Liver (tissue), 9 donors: Measurements from ENCODE around the gene PXDN. TPM values are rescaled to one million over a fixed set of nuclear protein-coding genes. Genes with fewer than 3 reads are reported as not detected.

Experiments used
- DNase-seq: peaks from one replicate; pipeline ENCODE4 v3.0.0-alpha.2; 2017; ENCODE audit warnings: low spot score
- H3K27ac ChIP-seq, 2 donors: one replicate each; pipeline ENCODE4 v1.7.0; 2013; ENCODE audit warnings: inconsistent platforms in 2 of 2, low read length in 2 of 2, control low read depth in 1 of 2, low read depth in 1 of 2, mild to moderate bottlenecking in 1 of 2
- H3K27me3 ChIP-seq, 4 donors: one replicate each; pipeline versions ENCODE4 v1.6.1 to v1.7.0; 2013; ENCODE audit warnings: low read length in 3 of 4, inconsistent platforms in 1 of 4, mild to moderate bottlenecking in 1 of 4, moderate library complexity in 1 of 4; ENCODE audit not compliant: control insufficient read depth in 4 of 4, insufficient read depth in 4 of 4
- H3K36me3 ChIP-seq, 4 donors: one replicate each; pipeline versions ENCODE4 v1.6.1 to v1.7.0; 2013; ENCODE audit warnings: low read length in 3 of 4, mild to moderate bottlenecking in 3 of 4, low read depth in 1 of 4, moderate library complexity in 1 of 4; ENCODE audit not compliant: control insufficient read depth in 4 of 4, insufficient read depth in 3 of 4
- H3K4me1 ChIP-seq, 4 donors: one replicate each; pipeline versions ENCODE4 v1.6.1 to v1.7.0; 2013; ENCODE audit warnings: low read length in 3 of 4, mild to moderate bottlenecking in 3 of 4, moderate library complexity in 1 of 4; ENCODE audit not compliant: control insufficient read depth in 4 of 4, insufficient read depth in 4 of 4
- H3K4me3 ChIP-seq, 3 donors: one replicate each; pipeline versions ENCODE4 v1.6.1 to v1.7.0; 2013; ENCODE audit warnings: low read length in 3 of 3, control low read depth in 1 of 3, low read depth in 1 of 3, mild to moderate bottlenecking in 1 of 3
- H3K9ac ChIP-seq, 2 donors: one replicate each; pipeline ENCODE4 v1.7.0; 2013; ENCODE audit warnings: low read length in 2 of 2, mild to moderate bottlenecking in 2 of 2, moderate library complexity in 2 of 2, control low read depth in 1 of 2, low read depth in 1 of 2
- H3K9me3 ChIP-seq, 4 donors: one replicate each; pipeline versions ENCODE4 v1.6.1 to v1.7.0; 2013; ENCODE audit warnings: low read length in 3 of 4; ENCODE audit not compliant: control insufficient read depth in 4 of 4
- ATF3 ChIP-seq: IDR thresholded peaks from 2 replicates; pipeline ENCODE4 v1.6.1; 2016; ENCODE audit warnings: antibody characterized with exemption
- GABPA ChIP-seq, 2 donors: IDR thresholded peaks in 1 of 2; conservative IDR thresholded peaks in 1 of 2; 2 replicates each; pipeline ENCODE4 v1.6.1; 2016; ENCODE audit warnings: antibody characterized with exemption in 2 of 2, mild to moderate bottlenecking in 1 of 2, moderate library complexity in 1 of 2
- HNF4A ChIP-seq, 2 donors: conservative IDR thresholded peaks; 2 replicates each; pipeline ENCODE4 v1.6.1; 2016; ENCODE audit warnings: antibody characterized with exemption in 2 of 2, mild to moderate bottlenecking in 2 of 2
- HNF4G ChIP-seq: IDR thresholded peaks from 2 replicates; pipeline ENCODE4 v1.6.1; 2016; ENCODE audit warnings: antibody characterized with exemption
- JUND ChIP-seq, 2 donors: IDR thresholded peaks; 2 replicates each; pipeline ENCODE4 v1.6.1; 2016; ENCODE audit warnings: antibody characterized with exemption in 2 of 2
- NR2F2 ChIP-seq: IDR thresholded peaks from 2 replicates; pipeline ENCODE4 v1.6.1; 2016; ENCODE audit warnings: antibody characterized with exemption
- RAD21 ChIP-seq, 2 donors: IDR thresholded peaks; 2 replicates each; pipeline ENCODE4 v1.6.1; 2016; ENCODE audit warnings: antibody characterized with exemption in 2 of 2, mild to moderate bottlenecking in 2 of 2
- RXRA ChIP-seq, 2 donors: IDR thresholded peaks; 2 replicates each; pipeline ENCODE4 v1.6.1; 2017 to 2018; ENCODE audit warnings: antibody characterized with exemption in 2 of 2, mild to moderate bottlenecking in 1 of 2
- SP1 ChIP-seq: IDR thresholded peaks from 2 replicates; pipeline ENCODE4 v1.6.1; 2018; ENCODE audit warnings: antibody characterized with exemption, mild to moderate bottlenecking
- TAF1 ChIP-seq: conservative IDR thresholded peaks from 2 replicates; pipeline ENCODE4 v1.6.1; 2016; ENCODE audit warnings: antibody characterized with exemption, mild to moderate bottlenecking
- YY1 ChIP-seq: IDR thresholded peaks from 2 replicates; pipeline ENCODE4 v1.6.1; 2016; ENCODE audit warnings: antibody characterized with exemption, mild to moderate bottlenecking
- ZBTB33 ChIP-seq: IDR thresholded peaks from 2 replicates; pipeline ENCODE4 v1.6.1; 2016; ENCODE audit warnings: antibody characterized with exemption
- WGBS: extraction: QIAGEN DNeasy Blood & Tissue Kit; methylation state at CpG from one replicate; pipeline ENCODE4 v1.1.7; 2013; 5-methylcytosine and 5-hydroxymethylcytosine counted together
- polyA plus RNA-seq, 2 donors: library from polyadenylated mRNA; stranded (reverse) in 1 of 2; unstranded in 1 of 2; fragments of 200-250 nt in 1 of 2; fragments of >200 nt in 1 of 2; fragmentation: Nextera tagmentation in 1 of 2; extraction: Ambion mirVana in 1 of 2; gene quantifications; one replicate each; pipeline versions ENCODE4 v1.2.1 to v1.2.3, GENCODE V29; 2013 to 2015
- total RNA-seq, 2 donors: library from RNA; depleted of rRNA; stranded (reverse); fragments of >200 nt; gene quantifications; one replicate each; pipeline ENCODE4 v1.2.3, GENCODE V29; 2014
- TF ChIP-seq, protein P1 (sequence below): IDR thresholded peaks from 2 replicates; pipeline ENCODE4 v1.6.1; 2016; ENCODE audit warnings: antibody characterized with exemption, mild to moderate bottlenecking
- donor health status: healthy.
- donor health status: healthy.
- donor health status: healthy.
- donor health status: healthy.
- donor health status: healthy.

Gene PXDN
- total and polyA plus RNA-seq, 4 donors = 4.2 to 21.5 (median 16.9) TPM

GRCh38 chr2:1754461-1755170 lies 10.3 kb upstream of the PXDN start:
- no peak overlapping the region for H3K27ac ChIP-seq
- 88% methylated on average over 16 of the region's 16 CpGs for WGBS
- TF ChIP-seq, protein P1, sequence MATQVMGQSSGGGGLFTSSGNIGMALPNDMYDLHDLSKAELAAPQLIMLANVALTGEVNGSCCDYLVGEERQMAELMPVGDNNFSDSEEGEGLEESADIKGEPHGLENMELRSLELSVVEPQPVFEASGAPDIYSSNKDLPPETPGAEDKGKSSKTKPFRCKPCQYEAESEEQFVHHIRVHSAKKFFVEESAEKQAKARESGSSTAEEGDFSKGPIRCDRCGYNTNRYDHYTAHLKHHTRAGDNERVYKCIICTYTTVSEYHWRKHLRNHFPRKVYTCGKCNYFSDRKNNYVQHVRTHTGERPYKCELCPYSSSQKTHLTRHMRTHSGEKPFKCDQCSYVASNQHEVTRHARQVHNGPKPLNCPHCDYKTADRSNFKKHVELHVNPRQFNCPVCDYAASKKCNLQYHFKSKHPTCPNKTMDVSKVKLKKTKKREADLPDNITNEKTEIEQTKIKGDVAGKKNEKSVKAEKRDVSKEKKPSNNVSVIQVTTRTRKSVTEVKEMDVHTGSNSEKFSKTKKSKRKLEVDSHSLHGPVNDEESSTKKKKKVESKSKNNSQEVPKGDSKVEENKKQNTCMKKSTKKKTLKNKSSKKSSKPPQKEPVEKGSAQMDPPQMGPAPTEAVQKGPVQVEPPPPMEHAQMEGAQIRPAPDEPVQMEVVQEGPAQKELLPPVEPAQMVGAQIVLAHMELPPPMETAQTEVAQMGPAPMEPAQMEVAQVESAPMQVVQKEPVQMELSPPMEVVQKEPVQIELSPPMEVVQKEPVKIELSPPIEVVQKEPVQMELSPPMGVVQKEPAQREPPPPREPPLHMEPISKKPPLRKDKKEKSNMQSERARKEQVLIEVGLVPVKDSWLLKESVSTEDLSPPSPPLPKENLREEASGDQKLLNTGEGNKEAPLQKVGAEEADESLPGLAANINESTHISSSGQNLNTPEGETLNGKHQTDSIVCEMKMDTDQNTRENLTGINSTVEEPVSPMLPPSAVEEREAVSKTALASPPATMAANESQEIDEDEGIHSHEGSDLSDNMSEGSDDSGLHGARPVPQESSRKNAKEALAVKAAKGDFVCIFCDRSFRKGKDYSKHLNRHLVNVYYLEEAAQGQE = no peak
- TF ChIP-seq JUND (IDR thresholded peaks at IDR 0.05) (no peak), HNF4G (no peak)

DNA sequence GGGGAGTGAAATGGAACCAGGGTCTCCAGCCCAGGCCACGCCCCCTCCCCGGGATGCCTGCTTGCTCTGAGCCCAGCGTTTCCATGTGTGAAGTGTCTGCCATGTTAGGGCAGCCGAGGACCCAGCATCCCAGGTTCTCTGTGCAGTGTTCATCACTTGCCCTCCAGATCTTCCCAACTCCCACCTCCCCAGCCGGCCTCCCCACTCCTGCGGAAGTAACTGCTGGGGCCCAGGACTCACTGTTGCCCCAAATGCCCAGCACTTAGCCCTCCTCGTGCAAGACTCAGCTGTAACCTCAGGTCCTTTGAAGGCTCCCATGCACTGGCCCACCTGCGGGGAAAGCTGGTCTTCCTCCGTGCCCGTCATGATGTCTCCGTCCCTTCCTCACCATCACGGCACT lies 9.7 kb upstream of the PXDN start:
- TF ChIP-seq TAF1 (no peak), ZBTB33 (no peak), RXRA (IDR thresholded peaks at IDR 0.05) (no peak), JUND (IDR thresholded peaks at IDR 0.05) (no peak), HNF4A (conservative IDR thresholded peaks at IDR 0.05) (no peak), GABPA (IDR thresholded peaks at IDR 0.05 in 1 of 2, conservative IDR thresholded peaks at IDR 0.05 in 1 of 2) (no peak), NR2F2 (no peak), SP1 (no peak), RAD21 (IDR thresholded peaks at IDR 0.05) (no peak), YY1 (no peak), ATF3 (no peak)
- TF ChIP-seq, protein P1 = no peak
- peaks cover 0 to 9% (median under 1%) of the 10 kb centered on the region in 4 donors for H3K9me3 ChIP-seq
- H3K9ac ChIP-seq = no peak overlapping the region
- H3K27ac ChIP-seq = no peak overlapping the region
- no peaks in the 10 kb centered on the region for H3K36me3 ChIP-seq
- no peak overlapping the region for H3K4me3 ChIP-seq
- H3K4me1 ChIP-seq = peaks cover 0 to 3% (median 0%) of the 10 kb centered on the region in 4 donors
- DNase-seq = no peak
- H3K27me3 ChIP-seq = no peaks in the 10 kb centered on the region
- 84% methylated on average over 12 of the region's 12 CpGs for WGBS

More at GRCh38 chr2:1754461-1755170, 10.3 kb upstream of the PXDN start:
- Histone ChIP-seq H3K27me3 (no peaks in the 10 kb centered on the region), H3K9ac (no peak overlapping the region), H3K9me3 (peaks cover 0 to 9% (median under 1%) of the 10 kb centered on the region in 4 donors), H3K36me3 (no peaks in the 10 kb centered on the region), H3K4me3 (no peak overlapping the region), H3K4me1 (peaks cover 0 to 3% (median 0%) of the 10 kb centered on the region in 4 donors)
- DNase-seq = no peak
